ENCODE results near the gene DCAF5. TPM values are rescaled to one million over a fixed set of nuclear protein-coding genes. Genes with fewer than 3 reads are reported as not detected.

The DCAF5 gene
- total and polyA plus RNA-seq, 2 of the 13 experiments (the other 11 are each of a cell fraction or from before 2014, with no cell fraction given): 13.4 to 31.6 TPM

DNA sequence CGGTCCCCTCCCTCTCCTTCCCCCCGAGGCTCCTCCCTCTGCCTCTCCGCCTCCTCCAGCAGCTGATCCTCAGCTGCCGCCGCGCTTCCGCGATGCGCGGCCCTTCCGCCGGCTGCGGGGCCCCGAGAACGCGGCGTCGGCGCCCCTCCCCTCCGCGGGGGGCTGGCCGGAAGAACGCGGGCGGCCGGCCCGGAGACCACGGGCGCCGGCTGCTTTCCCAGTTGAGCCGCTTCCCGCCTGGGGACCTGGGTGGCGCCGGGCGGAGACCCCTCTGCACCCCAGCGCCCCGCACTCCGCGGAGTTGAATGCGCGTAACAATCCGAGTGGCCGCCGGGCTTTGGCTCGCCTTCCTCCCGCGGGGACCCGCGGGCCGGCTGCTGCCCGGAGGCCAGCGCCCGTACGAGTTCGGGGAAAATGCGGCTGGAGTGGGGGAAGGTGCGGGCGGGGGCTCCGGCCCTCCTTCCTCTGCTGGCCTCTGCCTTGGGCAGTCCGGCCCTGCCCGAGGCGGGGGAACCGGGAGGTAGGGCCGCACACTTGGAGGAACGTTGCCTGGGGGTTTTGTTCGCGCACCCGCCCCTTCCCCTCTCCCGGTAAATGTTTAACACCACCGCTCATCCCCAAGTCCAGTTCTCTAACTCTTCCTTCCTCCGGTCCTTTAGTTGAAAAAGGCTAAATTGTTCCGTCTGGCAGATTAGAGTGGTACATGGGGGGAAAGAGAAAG, 393 bp upstream of the DCAF5 start (continued):
- TF ChIP-seq ZNF775 (CRISPR knock-in tag; IDR thresholded peaks at IDR 0.05; ENCODE audit: borderline replicate concordance) (no peak), TRIM24 (CRISPR knock-in tag; IDR thresholded peaks at IDR 0.05) (no peak), KDM3A (CRISPR knock-in tag; IDR thresholded peaks at IDR 0.05; ENCODE audit: low read depth) (peak; percentile 57; the same call in 1 of the 2 replicates), IRF1 (CRISPR knock-in tag; IDR thresholded peaks at IDR 0.05; ENCODE audit: low read depth) (no peak), HOXA3 (CRISPR knock-in tag; IDR thresholded peaks at IDR 0.05) (peak; percentile 57; the same call in 1 of the 2 replicates), ZNF547 (CRISPR knock-in tag; IDR thresholded peaks at IDR 0.05) (peak; percentile 83; the same call in 1 of the 2 replicates), KLF16 (CRISPR knock-in tag; IDR thresholded peaks at IDR 0.05) (peak in 1 of 2 experiments; percentile 70; a peak in 2 of 4 replicates), GATA4 (IDR thresholded peaks at IDR 0.05; ENCODE audit: borderline replicate concordance, low read depth) (0 out of 2 replicates have a peak, but pooled peaks have one; percentile 15), ZNF326 (CRISPR knock-in tag; IDR thresholded peaks at IDR 0.05; ENCODE audit: borderline replicate concordance) (no peak), RBFOX2 (IDR thresholded peaks at IDR 0.05; ENCODE audit: low read depth, low read length) (peak; percentile 90), SOX5 (CRISPR knock-in tag; IDR thresholded peaks at IDR 0.05; ENCODE audit: borderline replicate concordance) (0 out of 2 replicates have a peak, but pooled peaks have one; percentile 23), SRSF4 (IDR thresholded peaks at IDR 0.05; ENCODE audit: low read depth, low read length, poor library complexity, severe bottlenecking) (no peak), GPN1 (CRISPR knock-in tag; IDR thresholded peaks at IDR 0.05; ENCODE audit: borderline replicate concordance) (no peak), ZMYM2 (CRISPR knock-in tag; IDR thresholded peaks at IDR 0.05) (no peak), MED13 (CRISPR knock-in tag; IDR thresholded peaks at IDR 0.05) (no peak), ZNF780A (CRISPR knock-in tag; IDR thresholded peaks at IDR 0.05) (no peak), SAFB2 (CRISPR knock-in tag; IDR thresholded peaks at IDR 0.05; ENCODE audit: borderline replicate concordance, low read depth) (no peak; the same call in 1 of the 2 replicates), CREB1 (IDR thresholded peaks at IDR 0.05) (no peak), CREB1 (CRISPR knock-in tag; IDR thresholded peaks at IDR 0.05) (0 out of 2 replicates have a peak, but pooled peaks have one; percentile 20), RNF2 (conservative IDR thresholded peaks at IDR 0.05; ENCODE audit: low read depth) (no peak), TEAD3 (CRISPR knock-in tag; optimal IDR thresholded peaks at IDR 0.05; ENCODE audit: borderline replicate concordance) (no peak), ETV6 (CRISPR knock-in tag; conservative IDR thresholded peaks at IDR 0.05) (0 out of 2 replicates have a peak, but pooled peaks have one; percentile 29), SRY (CRISPR knock-in tag; IDR thresholded peaks at IDR 0.05) (peak; percentile 44; the same call in 1 of the 2 replicates), AGO2 (optimal IDR thresholded peaks at IDR 0.05; ENCODE audit: low read depth, low read length) (peak; percentile 88)
- TF ChIP-seq, protein P1, sequence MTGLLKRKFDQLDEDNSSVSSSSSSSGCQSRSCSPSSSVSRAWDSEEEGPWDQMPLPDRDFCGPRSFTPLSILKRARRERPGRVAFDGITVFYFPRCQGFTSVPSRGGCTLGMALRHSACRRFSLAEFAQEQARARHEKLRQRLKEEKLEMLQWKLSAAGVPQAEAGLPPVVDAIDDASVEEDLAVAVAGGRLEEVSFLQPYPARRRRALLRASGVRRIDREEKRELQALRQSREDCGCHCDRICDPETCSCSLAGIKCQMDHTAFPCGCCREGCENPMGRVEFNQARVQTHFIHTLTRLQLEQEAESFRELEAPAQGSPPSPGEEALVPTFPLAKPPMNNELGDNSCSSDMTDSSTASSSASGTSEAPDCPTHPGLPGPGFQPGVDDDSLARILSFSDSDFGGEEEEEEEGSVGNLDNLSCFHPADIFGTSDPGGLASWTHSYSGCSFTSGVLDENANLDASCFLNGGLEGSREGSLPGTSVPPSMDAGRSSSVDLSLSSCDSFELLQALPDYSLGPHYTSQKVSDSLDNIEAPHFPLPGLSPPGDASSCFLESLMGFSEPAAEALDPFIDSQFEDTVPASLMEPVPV (CRISPR knock-in tag; IDR thresholded peaks at IDR 0.05): no peak
- TF ChIP-seq, protein P2, sequence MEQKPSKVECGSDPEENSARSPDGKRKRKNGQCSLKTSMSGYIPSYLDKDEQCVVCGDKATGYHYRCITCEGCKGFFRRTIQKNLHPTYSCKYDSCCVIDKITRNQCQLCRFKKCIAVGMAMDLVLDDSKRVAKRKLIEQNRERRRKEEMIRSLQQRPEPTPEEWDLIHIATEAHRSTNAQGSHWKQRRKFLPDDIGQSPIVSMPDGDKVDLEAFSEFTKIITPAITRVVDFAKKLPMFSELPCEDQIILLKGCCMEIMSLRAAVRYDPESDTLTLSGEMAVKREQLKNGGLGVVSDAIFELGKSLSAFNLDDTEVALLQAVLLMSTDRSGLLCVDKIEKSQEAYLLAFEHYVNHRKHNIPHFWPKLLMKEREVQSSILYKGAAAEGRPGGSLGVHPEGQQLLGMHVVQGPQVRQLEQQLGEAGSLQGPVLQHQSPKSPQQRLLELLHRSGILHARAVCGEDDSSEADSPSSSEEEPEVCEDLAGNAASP (CRISPR knock-in tag; IDR thresholded peaks at IDR 0.05; ENCODE audit: borderline replicate concordance): no peak

All from HepG2 (cell line).